HG03175 (cell line): ENCODE measurements around the gene GPR68.
"Not testable (repeated sequence)": the region's sequence is repeated elsewhere in the genome, so short reads cannot be mapped to it uniquely, and the experiment has no call there.

Experiments
- ATAC-seq: cut with Tn5 transposase; IDR thresholded peaks from one replicate; pipeline ENCODE4 v1.9.1; 2021; ENCODE audit warnings: mild to moderate bottlenecking, moderate library complexity; ENCODE audit not compliant: unreplicated experiment

The GPR68 gene

GRCh38 chr14:91273273-91273884, 28.9 kb upstream of the GPR68 start:
- no peak for ATAC-seq

DNA sequence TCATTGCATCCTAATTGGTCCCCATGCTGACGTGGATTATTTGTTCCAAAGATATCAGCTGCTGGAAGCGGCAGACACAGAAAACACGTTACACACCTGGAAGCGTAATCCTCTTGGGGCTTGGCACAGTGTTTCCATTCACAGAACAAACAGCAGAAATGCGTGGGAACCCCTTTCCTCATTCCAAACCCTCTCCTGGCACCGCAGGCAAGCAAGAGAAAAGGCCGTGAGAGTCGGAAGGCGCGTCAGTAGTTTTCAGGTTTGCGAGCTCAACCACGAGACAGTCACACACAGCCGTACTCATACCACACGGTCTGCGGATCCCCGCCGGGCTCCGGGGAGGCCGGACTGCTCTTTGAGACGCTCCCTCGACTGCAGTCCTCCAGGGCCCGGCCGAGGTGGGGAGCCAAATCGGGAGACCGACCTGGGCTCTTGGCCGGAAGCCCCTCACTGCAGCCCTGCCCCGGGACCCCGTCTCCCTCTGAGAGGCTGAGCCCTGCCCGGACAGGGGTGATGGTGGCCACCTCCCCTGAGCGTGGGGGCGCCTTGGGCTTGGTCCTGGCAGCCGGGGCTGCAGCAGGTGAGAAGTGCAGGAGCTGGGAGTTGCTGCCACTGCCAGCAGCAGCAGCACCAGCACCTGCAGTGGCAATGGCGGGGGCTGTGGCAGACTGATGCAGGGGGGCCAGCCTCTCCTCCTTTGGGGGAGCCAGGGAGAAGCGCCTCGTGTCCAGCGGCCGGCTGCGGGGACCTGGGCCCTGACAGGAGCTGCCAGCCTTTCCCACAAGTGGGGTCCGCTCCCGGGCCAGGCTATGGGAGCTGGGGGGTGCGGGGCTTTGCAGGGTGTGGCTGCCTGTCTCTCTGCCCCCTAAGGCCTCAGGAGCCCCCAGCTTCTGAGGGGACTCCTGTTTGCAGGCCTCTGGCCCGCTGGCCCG, 28.1 kb upstream of the GPR68 start:
- ATAC-seq = no peak

- no peak for ATAC-seq
These were observed 27.1 kb upstream of the GPR68 start for GRCh38 chr14:91271639-91272038.

GRCh38 chr14:91270619-91271018, 26.1 kb upstream of the GPR68 start:
- ATAC-seq = no peak

DNA sequence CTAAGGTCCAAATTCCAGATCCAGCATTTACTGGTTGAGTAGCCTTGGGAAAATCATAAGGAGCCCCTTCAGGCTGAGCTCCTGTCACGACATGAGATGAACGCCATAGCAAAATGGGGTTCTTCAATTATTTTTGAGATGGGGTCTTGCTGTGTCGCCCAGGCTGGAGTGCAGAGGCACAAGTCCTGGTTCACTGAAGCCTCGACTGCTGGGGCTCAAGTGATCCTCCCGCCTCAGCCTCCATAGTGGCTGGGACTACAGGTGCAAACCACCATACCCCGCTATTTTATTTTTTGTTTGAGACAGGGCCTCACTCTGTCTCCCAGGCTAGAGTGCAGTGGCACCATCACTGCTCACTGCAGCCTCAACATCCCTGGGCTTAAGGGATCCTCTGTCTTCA, 25.7 kb upstream of the GPR68 start:
- no peak for ATAC-seq

DNA sequence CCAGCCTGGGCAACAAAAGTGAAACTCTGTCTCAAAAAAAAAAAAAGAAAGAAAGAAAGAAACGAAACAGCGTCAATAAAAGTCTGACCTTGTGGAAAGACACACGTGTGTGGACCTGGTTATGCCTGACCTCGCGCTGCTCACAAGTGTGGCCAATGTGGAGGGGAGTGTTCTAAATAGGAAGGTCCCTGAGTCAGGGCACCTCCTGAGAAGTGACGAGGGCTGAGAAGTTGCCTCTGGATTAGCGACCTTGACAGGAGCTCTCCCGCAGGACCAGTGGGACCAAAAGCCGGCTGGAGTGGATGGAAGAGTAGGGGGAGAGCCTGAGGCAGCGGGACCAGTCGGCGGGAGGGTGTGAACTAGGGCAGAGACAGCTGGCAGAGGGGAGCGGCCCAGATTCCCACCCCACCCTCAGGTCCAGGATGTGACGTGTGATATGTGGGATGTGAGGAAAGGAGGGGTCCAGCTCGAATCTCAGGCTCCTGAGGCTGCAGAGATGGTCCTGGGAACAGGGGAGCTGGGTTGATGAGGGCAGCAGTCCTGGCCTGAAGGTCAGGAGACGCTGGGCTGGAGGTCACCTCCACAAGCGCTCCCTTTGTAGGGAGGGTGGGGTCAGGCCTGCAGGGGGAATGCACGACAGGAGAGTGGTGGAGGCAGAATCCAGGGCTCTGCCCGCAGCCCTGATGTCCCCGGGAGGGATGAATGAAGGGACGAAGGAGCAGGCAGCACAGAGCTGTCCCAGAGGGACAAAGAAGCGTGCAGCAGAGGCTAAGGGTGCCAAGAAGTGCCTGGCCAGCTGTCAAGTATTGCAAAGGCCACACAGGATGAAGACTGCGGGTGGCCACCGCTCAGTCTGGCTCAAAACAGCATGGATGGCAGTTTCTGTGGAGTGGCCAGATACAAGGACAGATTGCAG, 24.8 kb upstream of the GPR68 start:
- ATAC-seq = no peak

- ATAC-seq = no peak
These were observed 23.5 kb upstream of the GPR68 start for GRCh38 chr14:91267965-91268437.

GRCh38 chr14:91266276-91266675, 21.8 kb upstream of the GPR68 start:
- not testable (repeated sequence) for ATAC-seq

- no peak for ATAC-seq
These were observed 20.9 kb upstream of the GPR68 start for GRCh38 chr14:91265404-91265803.

DNA sequence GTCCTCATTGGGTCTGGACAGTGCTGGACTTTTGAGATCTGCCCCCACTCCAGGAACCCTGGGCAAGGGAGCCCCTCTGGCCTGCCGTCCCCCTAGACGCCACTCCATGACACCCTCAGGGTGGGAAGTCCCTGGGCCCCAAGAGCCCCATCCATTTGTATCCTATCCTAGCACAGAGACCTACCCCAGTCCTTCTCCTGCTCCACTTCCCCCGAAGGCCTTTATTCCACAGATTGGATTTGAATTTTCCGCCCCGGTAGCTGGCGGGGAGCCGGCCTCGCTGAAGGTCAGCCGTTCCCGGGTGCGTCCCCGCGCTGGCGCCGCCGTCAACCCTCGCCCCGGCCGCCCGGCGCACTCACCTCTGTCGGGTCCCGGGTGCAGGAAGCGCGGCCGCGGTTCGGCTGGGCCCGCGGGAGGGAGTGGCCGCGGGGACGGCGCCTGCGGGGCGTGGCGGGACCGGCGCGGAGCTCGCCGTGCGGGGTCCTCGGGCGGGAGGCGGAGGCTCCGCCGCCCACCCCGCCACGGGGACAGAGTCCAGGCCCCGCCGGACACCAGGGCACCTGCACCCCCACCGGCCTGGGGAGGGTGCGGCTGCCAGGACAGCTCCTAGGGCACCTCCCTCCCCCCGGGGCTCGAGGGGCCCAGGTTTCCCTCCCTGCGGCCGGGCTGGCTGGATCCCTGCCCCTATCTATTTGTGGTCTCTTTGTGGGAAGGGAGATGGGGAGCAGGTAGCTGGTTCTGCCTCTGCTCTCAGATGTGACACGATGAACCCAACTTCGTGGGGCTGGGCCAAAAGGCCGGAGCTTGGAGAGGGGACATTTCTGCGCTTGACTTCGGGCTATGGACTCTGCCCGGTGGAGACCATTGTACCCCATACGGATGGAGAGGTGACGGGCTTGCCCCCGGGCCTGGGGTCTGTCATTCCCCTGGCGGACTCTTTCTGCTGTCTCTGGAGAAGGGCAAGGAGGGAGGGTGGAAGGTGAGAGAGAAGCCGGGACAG, 19.9 kb upstream of the GPR68 start:
- no peak for ATAC-seq

DNA sequence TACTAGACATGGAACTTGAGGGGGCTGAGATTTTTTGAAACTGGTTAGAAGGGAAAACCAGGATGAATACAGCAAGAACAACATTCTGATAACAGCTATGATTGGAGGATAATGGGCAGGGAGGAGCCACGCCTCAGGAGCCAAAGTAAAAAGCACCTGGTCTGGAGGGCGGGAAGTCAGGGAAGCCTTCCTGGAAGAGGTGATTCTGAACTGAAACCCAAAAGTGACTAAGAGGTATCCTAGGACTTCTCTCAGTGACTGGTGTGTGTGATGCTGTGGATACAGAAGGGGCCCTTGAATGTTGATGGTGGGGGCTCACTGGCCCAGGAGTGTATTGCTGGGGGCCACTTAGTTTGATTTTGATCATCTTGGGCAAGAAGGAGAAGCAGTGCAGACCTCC, 18.8 kb upstream of the GPR68 start:
- ATAC-seq = no peak

DNA sequence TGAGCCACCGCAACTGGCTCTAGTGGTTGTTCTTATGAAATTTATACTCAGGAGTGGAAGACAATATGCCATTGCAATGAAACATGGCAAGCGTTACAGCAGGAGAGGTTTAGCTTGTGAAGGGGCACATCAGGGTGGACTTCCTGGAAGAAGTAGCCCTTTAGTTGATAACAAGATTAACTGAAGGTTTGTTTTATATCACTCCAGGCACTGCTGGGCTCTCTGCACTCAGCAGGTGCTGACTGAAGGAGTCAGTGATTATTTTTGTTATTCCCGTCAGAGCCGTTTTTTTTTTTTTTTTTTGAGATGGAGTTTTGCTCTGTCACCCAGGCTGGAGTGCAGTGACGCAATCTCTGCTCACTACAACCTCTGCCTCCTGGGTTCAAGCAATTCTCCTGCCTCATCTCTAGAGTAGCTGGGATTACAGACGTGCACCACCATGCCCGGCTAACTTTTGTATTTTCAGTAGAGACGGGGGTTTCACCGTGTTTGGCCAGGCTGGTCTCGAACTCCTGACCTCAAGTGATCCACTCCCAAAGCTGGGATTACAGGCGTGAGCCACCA, 17.6 kb upstream of the GPR68 start:
- ATAC-seq = no peak

GRCh38 chr14:91261115-91261514, 16.6 kb upstream of the GPR68 start:
- peak; percentile 42 for ATAC-seq

GRCh38 chr14:91258876-91259275, 14.4 kb upstream of the GPR68 start:
- no peak for ATAC-seq

GRCh38 chr14:91258011-91258618, 13.6 kb upstream of the GPR68 start:
- no peak for ATAC-seq

- no peak for ATAC-seq
These were observed 13.0 kb upstream of the GPR68 start for GRCh38 chr14:91257328-91258010.

DNA sequence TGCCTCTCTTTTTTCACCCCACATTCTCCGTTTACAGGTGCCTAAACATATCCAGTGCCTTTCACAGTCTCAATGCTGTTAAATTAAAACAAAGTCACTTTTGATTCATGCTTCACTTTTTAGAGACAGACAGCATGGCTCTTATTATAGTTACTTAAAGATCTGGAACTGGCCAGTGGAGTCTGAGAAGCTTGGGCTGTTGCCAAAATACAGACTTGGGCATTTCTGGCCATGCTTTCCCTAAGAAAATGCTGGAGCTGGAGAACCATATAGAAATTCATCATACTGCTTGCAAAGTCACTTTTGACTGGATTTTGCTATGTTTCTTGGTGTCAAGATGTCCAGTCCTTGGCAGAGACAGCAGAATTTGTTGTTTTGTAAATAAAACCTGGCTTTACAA, 12.2 kb upstream of the GPR68 start:
- ATAC-seq = no peak

DNA sequence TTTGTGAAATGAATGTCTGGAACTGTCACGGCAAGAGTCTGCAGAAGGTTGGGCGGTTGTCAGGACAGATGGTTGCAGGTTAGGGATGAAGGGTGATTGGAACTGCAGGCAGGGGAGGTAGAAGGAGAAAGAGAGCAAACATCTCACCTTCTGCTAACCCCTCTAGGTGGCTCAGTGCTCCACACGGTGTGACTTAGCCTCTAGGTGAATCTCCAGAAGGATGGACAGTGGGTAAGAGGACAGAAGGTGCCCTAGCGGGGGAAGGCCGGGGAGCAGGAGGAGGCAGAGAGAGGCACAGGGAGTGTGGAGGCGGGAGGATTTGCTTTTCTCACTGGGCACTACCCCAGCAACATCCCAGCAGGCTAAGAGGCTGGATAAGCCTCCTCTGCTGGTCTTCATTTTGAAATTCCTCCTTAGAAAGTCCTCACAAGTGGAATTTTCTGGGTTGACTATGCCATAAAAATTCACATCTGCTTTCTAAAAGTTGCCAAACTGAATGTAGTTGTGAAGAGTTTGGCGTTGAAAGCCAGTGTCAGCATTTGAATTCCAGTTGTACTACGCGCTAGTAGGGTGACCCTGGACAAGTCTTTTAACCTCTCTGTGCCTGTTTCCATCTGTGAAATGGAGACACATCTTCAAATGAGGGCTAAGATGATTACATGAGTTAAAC, 10.7 kb upstream of the GPR68 start:
- no peak for ATAC-seq
